Midbrain (tissue), 1 donor: ENCODE measurements around the gene TGFA.
A peak's percentile ranks its signal among the peaks of the same experiment; 100 is the strongest.
"Not testable (repeated sequence)": the region's sequence is repeated elsewhere in the genome, so short reads cannot be mapped to it uniquely, and the experiment has no call there.

Source experiments
- DNase-seq: peaks from one replicate; lab custom pipeline; 2025; lab: John Stamatoyannopoulos, UW

TGFA gene

GRCh38 chr2:70498054-70498453, 55.6 kb downstream of the TGFA start:
- no peak for DNase-seq

GRCh38 chr2:70496819-70497218, 56.8 kb downstream of the TGFA start:
- DNase-seq = no peak

- no peak for DNase-seq
These were observed 59.2 kb downstream of the TGFA start for GRCh38 chr2:70494293-70494886.

- DNase-seq = no peak
These were observed 63.2 kb downstream of the TGFA start for GRCh38 chr2:70490381-70490780.

GRCh38 chr2:70489165-70489564, 64.5 kb downstream of the TGFA start:
- DNase-seq = no peak

- DNase-seq = no peak
These were observed 69.5 kb downstream of the TGFA start for GRCh38 chr2:70484086-70484485.

GRCh38 chr2:70482401-70482800, 71.2 kb downstream of the TGFA start:
- no peak for DNase-seq

GRCh38 chr2:70480468-70480867, 73.2 kb downstream of the TGFA start:
- DNase-seq = no peak

GRCh38 chr2:70479816-70480215, 73.8 kb downstream of the TGFA start:
- no peak for DNase-seq

GRCh38 chr2:70477441-70477844, 76.2 kb downstream of the TGFA start:
- no peak for DNase-seq

- no peak for DNase-seq
These were observed 78.4 kb downstream of the TGFA start for GRCh38 chr2:70475266-70475665.

- DNase-seq = no peak
These were observed 79.3 kb downstream of the TGFA start for GRCh38 chr2:70474256-70474848.

GRCh38 chr2:70473101-70473722, 80.4 kb downstream of the TGFA start:
- DNase-seq = no peak

GRCh38 chr2:70472221-70472890, 81.3 kb downstream of the TGFA start:
- no peak for DNase-seq

GRCh38 chr2:70471129-70471528, 82.5 kb downstream of the TGFA start:
- peak; percentile 8 for DNase-seq

- no peak for DNase-seq
These were observed 83.7 kb downstream of the TGFA start for GRCh38 chr2:70469961-70470360.

GRCh38 chr2:70469435-70469834, 84.2 kb downstream of the TGFA start:
- DNase-seq = no peak

- DNase-seq = no peak
These were observed 84.7 kb downstream of the TGFA start for GRCh38 chr2:70468878-70469277.

- DNase-seq = no peak
These were observed 85.5 kb downstream of the TGFA start for GRCh38 chr2:70467831-70468779.

GRCh38 chr2:70467237-70467636, 86.4 kb downstream of the TGFA start:
- no peak for DNase-seq

GRCh38 chr2:70466647-70467046, 87.0 kb downstream of the TGFA start:
- DNase-seq = not testable (repeated sequence)

GRCh38 chr2:70463997-70464396, 89.6 kb downstream of the TGFA start:
- no peak for DNase-seq
